GM20431 (cell line): ENCODE results near the gene RGS10.

ENCODE experiments used
- in situ Hi-C: fragments of 300-500 bp; cut with MseI, MboI; formaldehyde crosslinking; loops from one replicate; pipeline ENCODE4 v1.15.0; 2020; ENCODE audit warnings: low sequenced_read_pairs; ENCODE audit not compliant: unreplicated experiment

RGS10 gene

GRCh38 chr10:119455609-119456434, 86.7 kb downstream of the RGS10 start:
- in situ Hi-C loops = no loop called here

DNA sequence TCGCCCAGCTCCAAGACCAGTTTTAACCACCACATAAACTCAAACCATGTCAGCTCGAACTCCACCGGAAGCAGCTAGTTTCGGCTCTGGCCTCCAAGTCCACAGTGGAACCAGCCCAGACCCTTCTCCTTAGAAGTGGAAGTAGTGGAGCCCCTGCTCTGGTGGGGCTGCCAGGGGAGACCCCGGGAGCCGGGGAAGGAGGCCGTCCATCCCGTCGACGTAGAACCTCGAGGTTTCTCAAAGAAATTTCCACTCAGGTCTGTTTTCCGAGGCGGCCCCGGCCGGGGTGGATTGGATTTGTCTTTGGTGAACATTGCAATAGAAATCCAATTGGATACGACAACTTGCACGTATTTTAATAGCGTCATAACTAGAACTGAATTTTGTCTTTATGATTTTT, 87.5 kb downstream of the RGS10 start:
- in situ Hi-C loops = no loop called here

DNA sequence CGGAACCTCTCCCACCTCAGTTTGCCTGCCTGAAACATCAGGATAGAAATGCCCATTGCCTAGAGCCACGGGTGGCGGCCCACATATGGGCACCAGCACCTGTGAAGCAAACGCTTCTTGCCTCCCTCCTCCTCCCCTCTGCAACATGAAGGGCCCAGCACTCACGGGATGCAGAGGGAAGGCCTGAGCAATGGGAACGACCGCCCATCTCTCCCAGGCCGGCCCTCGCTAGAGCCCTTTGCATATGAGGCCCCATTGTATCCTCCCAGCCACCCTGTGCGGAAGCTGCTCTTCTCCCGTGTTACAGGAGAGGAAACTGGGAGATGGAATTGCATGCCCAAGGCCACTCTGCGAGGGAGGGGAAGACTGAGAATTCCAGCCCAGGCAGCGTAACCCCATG, 88.2 kb downstream of the RGS10 start:
- in situ Hi-C loops = no loop called here

GRCh38 chr10:119453313-119453712, 89.2 kb downstream of the RGS10 start:
- in situ Hi-C loops = no loop called here

GRCh38 chr10:119452396-119452795, 90.1 kb downstream of the RGS10 start:
- in situ Hi-C loops = no loop called here

DNA sequence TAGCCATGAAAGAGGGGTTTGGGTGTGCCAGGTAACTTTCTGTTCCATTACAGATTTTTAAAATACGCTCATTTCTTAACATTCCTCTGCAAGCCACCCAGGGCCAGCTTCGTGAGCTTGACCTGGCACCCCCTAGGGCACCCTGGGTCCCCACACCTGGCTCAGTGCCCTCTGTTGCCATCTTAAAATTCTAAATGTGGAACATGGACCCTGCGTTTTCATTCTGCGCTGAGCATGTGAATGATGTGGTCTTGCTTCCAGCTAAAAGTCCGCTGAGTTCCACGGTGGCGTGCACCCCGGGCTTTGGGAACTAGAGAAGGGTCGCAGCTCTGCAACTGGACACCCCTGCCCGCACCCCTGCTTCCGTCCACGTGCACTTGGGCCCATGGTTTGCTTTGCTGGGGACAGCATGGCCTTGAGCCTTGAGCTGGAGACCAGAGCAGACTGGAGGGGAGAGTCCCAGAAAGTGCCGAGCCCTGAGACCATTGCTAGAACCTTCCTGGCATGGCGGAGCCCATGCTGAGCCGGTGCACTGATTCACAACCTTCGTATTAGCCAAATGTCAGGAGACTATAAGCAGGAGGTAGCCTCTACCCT, 91.1 kb downstream of the RGS10 start:
- in situ Hi-C loops = no loop called here

GRCh38 chr10:119450606-119451299, 91.8 kb downstream of the RGS10 start:
- in situ Hi-C loops = no loop called here
